Astrocyte (in vitro differentiated cells and primary cell): ENCODE data around the gene CRY1.

Experiments
- EZH2 ChIP-seq: IDR thresholded peaks from 2 replicates; pipeline ENCODE4 v1.6.1; 2012; ENCODE audit warnings: mild to moderate bottlenecking, low read length, inconsistent platforms; ENCODE audit not compliant: insufficient read depth
- TF ChIP-seq, protein P1 (sequence below): IDR thresholded peaks from 2 replicates; pipeline ENCODE4 v1.5.1; 2011; ENCODE audit warnings: low read depth, mild to moderate bottlenecking, inconsistent platforms, low read length, moderate library complexity; ENCODE audit not compliant: insufficient read depth

DNA sequence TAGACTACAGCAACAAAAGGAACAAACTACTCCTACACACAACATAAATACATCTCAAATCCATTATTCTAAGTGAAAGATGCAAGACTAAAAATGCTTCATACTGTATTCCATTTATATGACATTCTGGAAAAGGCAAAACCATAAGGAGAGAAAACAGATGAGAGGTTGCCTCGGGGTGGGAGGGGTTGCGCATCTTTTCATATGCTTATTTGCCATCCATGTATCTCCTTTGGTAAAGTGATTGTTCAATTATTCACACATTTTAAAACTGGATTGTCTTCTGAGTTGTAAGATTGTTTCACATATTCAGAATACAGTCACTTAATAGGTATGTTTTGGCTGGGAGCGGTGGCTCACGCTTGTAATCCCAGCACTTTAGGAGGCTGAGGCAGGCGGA, 142.8 kb downstream of the CRY1 start:
- TF ChIP-seq, protein P1, sequence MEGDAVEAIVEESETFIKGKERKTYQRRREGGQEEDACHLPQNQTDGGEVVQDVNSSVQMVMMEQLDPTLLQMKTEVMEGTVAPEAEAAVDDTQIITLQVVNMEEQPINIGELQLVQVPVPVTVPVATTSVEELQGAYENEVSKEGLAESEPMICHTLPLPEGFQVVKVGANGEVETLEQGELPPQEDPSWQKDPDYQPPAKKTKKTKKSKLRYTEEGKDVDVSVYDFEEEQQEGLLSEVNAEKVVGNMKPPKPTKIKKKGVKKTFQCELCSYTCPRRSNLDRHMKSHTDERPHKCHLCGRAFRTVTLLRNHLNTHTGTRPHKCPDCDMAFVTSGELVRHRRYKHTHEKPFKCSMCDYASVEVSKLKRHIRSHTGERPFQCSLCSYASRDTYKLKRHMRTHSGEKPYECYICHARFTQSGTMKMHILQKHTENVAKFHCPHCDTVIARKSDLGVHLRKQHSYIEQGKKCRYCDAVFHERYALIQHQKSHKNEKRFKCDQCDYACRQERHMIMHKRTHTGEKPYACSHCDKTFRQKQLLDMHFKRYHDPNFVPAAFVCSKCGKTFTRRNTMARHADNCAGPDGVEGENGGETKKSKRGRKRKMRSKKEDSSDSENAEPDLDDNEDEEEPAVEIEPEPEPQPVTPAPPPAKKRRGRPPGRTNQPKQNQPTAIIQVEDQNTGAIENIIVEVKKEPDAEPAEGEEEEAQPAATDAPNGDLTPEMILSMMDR = no peak
- TF ChIP-seq EZH2 = no peak
